NT2/D1 (cell line): Measurements from ENCODE around the gene SLC35G3.

Experiments used
- SUZ12 ChIP-seq: IDR thresholded peaks from 2 replicates; pipeline ENCODE4 v1.6.1; 2011; ENCODE audit not compliant: insufficient read length, insufficient read depth; ENCODE audit errors: extremely low read depth
- YY1 ChIP-seq: IDR thresholded peaks from 2 replicates; pipeline ENCODE4 v1.6.1; 2011; ENCODE audit not compliant: insufficient read length, insufficient read depth
- ZNF274 ChIP-seq: IDR thresholded peaks from 2 replicates; pipeline ENCODE4 v1.6.1; 2011; ENCODE audit warnings: mild to moderate bottlenecking, low read depth, low read length

- TF ChIP-seq YY1: no peak
- no peak for TF ChIP-seq SUZ12
- no peak for TF ChIP-seq ZNF274
These were observed 33.4 kb upstream of the SLC35G3 start for GRCh38 chr17:35227546-35227945.
